Lower lobe of right lung (tissue), 2 donors: ENCODE data around the gene NEDD4L. TPM values are rescaled to one million over a fixed set of nuclear protein-coding genes. Genes with fewer than 3 reads are reported as not detected.

Experiments
- ATAC-seq, 2 donors: fragments of 200-7000 bp; cut with Tn5 transposase; one replicate each; pipeline ENCODE4 v1.9.1; 2020 to 2022; ENCODE audit warnings: mild to moderate bottlenecking in 2 of 2, moderate library complexity in 2 of 2
- DNase-seq: peaks from one replicate; pipeline ENCODE4 v3.0.0-alpha.2; 2020
- H3K27ac ChIP-seq: fragments of 200-600 bp; one replicate; pipeline ENCODE4 v1.8.0; 2022
- H3K27me3 ChIP-seq: fragments of 200-600 bp; one replicate; pipeline ENCODE4 v1.8.0; 2022; ENCODE audit warnings: low read depth
- H3K36me3 ChIP-seq: fragments of 200-600 bp; one replicate; pipeline ENCODE4 v1.8.0; 2022; ENCODE audit warnings: mild to moderate bottlenecking
- H3K4me1 ChIP-seq: fragments of 200-600 bp; one replicate; pipeline ENCODE4 v1.8.0; 2022
- H3K4me3 ChIP-seq: fragments of 200-600 bp; one replicate; pipeline ENCODE4 v1.8.0; 2022; ENCODE audit warnings: mild to moderate bottlenecking
- H3K9me3 ChIP-seq: fragments of 200-600 bp; one replicate; pipeline ENCODE4 v1.8.0; 2022
- intact Hi-C: fragments of 100-400 bp; cut with DNase I; formaldehyde crosslinking; loops from one replicate; pipeline ENCODE4 v1.11.0; 2022
- total RNA-seq: library from RNA; stranded (reverse); fragmentation: NEBNext Ultra II Directional; extraction: Animal tissue kit (Norgen Biotek cat#: 25700); gene quantifications from one replicate; pipeline ENCODE4 v1.2.1, GENCODE V29; 2021
- TF ChIP-seq, protein P1 (sequence below): fragments of 200-600 bp; IDR thresholded peaks from one replicate; pipeline ENCODE4 v1.8.0; 2022; ENCODE audit warnings: antibody characterized with exemption, mild to moderate bottlenecking
- donor health status: DM: no; HTN: yes; CAD: no; lungs with severe emphysema.

Gene NEDD4L
- total RNA-seq, 1 donor from 2014 or later = 203 TPM

DNA sequence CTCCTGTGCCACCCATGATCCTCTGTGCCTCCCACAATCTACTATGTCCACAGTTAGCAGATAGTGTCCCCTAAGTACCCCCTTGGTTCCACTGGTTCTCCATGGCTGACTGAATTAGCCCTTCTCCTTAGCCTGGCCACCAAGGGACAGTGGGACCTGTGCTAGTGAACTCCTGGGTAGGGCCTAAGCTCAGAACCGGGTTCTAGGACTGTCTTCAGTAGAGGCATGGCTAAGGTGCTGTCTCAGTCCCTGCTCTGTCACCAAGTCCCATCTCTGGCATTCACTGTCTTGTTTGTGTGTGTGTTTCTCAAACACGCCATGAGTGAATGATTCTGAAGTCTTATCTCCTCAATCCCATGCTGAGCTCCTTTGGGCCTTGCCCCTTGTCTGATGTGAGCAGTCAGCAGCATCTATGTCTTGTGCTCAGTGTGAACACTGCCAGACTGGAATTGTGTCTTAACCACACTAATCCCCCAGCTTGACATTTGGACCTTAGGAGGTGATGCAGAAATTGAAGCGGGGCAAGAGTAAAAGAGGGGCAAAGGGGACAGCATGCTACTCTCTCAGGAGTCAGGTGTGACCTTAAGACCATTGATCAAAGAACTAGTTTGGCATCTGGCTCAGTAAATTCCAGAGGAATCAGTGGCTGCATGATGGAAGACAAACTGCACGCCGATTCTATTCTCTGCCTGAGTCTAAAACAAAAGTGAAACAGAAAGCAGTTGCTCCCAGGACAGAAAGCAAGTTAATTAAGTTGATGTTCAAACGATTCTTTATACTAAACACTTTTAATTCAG lies 394.3 kb downstream of the NEDD4L start:
- TF ChIP-seq, protein P1, sequence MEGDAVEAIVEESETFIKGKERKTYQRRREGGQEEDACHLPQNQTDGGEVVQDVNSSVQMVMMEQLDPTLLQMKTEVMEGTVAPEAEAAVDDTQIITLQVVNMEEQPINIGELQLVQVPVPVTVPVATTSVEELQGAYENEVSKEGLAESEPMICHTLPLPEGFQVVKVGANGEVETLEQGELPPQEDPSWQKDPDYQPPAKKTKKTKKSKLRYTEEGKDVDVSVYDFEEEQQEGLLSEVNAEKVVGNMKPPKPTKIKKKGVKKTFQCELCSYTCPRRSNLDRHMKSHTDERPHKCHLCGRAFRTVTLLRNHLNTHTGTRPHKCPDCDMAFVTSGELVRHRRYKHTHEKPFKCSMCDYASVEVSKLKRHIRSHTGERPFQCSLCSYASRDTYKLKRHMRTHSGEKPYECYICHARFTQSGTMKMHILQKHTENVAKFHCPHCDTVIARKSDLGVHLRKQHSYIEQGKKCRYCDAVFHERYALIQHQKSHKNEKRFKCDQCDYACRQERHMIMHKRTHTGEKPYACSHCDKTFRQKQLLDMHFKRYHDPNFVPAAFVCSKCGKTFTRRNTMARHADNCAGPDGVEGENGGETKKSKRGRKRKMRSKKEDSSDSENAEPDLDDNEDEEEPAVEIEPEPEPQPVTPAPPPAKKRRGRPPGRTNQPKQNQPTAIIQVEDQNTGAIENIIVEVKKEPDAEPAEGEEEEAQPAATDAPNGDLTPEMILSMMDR = no peak
- ATAC-seq = peak; percentile 49 to 65
- H3K36me3 ChIP-seq = no peaks in the 10 kb centered on the region
- intact Hi-C loops = no loop called here
- H3K27me3 ChIP-seq = no peaks in the 10 kb centered on the region
- no peak for DNase-seq
- H3K27ac ChIP-seq = peak overlapping the region; percentile 46
- H3K4me1 ChIP-seq = no peaks in the 10 kb centered on the region
- no peaks in the 10 kb centered on the region for H3K9me3 ChIP-seq
- H3K4me3 ChIP-seq = peak overlapping the region; percentile 44

DNA sequence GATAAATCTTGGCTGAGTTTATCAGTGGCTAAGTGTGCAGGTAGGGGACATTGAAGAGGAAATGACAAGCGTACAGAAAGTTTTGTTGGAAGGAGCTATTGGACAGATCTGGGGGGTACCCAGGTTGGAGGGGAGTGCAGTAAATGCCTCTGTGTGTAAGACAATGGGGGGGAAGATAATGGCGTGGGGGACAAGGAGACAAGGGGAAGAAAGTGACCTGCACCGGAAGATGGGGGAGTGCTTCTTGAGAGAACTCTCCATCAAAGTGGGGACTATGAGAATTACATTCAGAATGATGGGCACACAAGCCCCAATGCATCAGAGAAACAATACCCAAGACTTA lies 394.9 kb downstream of the NEDD4L start:
- H3K27me3 ChIP-seq = no peaks in the 10 kb centered on the region
- ATAC-seq (peak; percentile 12 to 14), DNase-seq (no peak)
- TF ChIP-seq, protein P1 = no peak
- no peaks in the 10 kb centered on the region for H3K4me1 ChIP-seq
- intact Hi-C loops = no loop called here
- peak overlapping the region; percentile 44 for H3K4me3 ChIP-seq
- no peaks in the 10 kb centered on the region for H3K36me3 ChIP-seq
- peak overlapping the region; percentile 46 for H3K27ac ChIP-seq
- no peaks in the 10 kb centered on the region for H3K9me3 ChIP-seq

- Histone ChIP-seq H3K27me3 (no peaks in the 10 kb centered on the region), H3K27ac (no peak overlapping the region), H3K4me3 (no peak overlapping the region), H3K9me3 (no peaks in the 10 kb centered on the region), H3K4me1 (no peaks in the 10 kb centered on the region), H3K36me3 (no peaks in the 10 kb centered on the region)
- ATAC-seq (no peak), DNase-seq (no peak)
- intact Hi-C loops = no loop called here
- TF ChIP-seq, protein P1 = no peak
These were observed 399.6 kb downstream of the NEDD4L start for GRCh38 chr18:58443671-58444070.

DNA sequence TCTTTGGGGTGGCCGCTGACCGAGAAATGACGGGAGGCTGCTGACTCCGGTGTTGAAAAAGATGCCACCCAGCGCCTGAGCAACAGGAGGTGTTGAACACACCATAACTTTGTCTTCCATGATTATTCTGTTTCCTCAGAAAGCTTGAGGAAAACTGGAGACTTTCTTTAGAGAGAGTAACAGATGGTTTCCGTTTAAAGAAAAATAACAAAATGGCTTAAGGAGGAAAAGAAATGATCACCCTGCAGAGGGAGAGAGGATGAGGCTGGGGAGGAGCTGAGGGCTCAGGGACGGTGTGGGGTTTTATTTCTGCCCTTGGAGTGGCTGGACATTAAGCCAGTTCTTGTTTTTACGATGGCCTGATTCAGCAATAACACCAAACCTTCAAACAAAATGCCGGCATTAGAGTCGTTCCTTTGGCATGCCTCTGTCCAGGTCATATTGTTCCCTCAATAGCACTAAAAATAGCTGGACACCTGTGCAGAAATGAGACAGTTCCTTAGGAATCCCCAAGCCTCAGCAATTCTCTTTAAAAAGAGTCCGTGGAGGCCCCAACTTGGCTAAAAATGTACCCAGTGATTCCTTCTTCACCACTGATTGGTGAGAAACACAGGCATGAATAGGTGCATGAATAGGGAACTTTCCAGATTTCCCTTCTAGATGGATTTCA lies 402.5 kb downstream of the NEDD4L start:
- ATAC-seq (no peak), DNase-seq (no peak)
- Histone ChIP-seq H3K4me1 (no peaks in the 10 kb centered on the region), H3K9me3 (no peaks in the 10 kb centered on the region), H3K4me3 (no peak overlapping the region), H3K36me3 (no peaks in the 10 kb centered on the region), H3K27me3 (no peaks in the 10 kb centered on the region), H3K27ac (no peak overlapping the region)
- TF ChIP-seq, protein P1 = no peak
- intact Hi-C loops = no loop called here

DNA sequence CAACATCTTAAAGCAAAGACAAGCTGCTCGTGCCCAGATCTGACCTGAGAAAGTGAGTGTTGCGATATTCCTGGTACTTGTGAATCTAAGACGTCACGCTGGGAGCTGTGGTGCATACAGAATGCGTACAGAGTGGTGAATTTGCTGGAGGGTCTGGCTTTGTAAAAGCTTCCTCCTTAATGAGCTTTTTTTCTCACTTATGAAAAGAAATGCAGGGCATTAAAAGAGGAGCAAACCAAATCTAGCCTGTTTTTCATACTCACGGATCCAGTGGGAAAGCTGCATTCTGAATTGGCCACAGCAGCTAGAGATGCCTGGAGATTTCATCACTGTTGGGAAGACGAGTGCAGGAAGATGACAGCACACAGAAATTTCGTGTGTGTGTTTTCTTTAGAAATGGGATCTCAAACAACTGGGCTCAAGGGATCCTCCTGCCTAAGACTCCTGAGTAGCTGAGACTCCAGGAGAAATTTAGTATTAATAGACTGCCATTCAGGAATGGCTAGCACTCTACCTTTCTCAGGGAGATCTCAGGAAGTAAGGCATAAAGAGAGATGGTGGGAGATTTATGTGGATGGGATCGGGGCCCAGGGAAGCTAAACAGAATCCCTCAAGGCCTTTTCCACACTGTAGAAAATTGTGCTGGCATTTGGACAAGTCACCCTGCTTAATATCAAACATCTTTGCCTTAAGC lies 403.5 kb downstream of the NEDD4L start:
- DNase-seq (no peak), ATAC-seq (no peak)
- Histone ChIP-seq H3K9me3 (no peaks in the 10 kb centered on the region), H3K36me3 (no peaks in the 10 kb centered on the region), H3K27me3 (no peaks in the 10 kb centered on the region), H3K4me1 (no peaks in the 10 kb centered on the region), H3K27ac (no peak overlapping the region), H3K4me3 (no peak overlapping the region)
- TF ChIP-seq, protein P1 = no peak
- intact Hi-C loops = no loop called here
